DND-41 (cell line): ENCODE results near the gene ALKBH2.

Experiments
- CTCF ChIP-seq: IDR thresholded peaks from 2 replicates; pipeline ENCODE4 v1.5.1; 2012; ENCODE audit warnings: borderline replicate concordance, low read length, moderate library complexity, mild to moderate bottlenecking; ENCODE audit not compliant: poor library complexity, severe bottlenecking; ENCODE audit errors: extremely low read depth
- EZH2 ChIP-seq: IDR thresholded peaks from 3 replicates; pipeline ENCODE4 v1.6.1; 2012; ENCODE audit warnings: borderline replicate concordance, low read depth, mild to moderate bottlenecking, moderate library complexity, low read length, inconsistent platforms; ENCODE audit not compliant: severe bottlenecking

DNA sequence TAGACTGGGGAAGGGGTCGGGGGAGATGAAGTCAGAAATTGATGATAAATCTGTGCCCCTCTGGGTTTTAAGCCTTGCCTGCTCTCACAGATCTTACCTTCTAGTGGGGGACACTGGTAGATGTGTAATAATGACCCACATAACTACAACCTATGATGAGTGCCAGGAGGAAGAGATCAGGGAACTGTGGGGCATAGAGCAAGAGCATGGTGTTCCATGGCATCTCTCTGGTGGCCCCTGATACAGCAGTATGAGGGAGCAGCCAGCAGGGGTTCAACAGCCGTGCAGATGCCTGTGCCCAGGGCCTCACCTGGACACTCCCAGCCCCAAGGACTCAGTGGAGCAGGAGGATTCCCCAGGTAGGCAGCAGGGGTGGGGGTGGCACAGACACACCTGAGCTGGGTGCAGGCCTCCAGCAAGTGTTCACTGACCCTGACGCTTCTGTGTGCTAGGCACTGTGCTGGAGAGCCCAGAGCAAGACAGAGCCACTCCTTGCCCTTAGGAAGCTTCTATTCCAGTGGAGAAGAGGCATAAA is 28.1 kb upstream of the ALKBH2 start:
- TF ChIP-seq EZH2 (no peak), CTCF (no peak)
